ENCODE measurements around the gene NAGA.
"Not testable (repeated sequence)": the region's sequence is repeated elsewhere in the genome, so short reads cannot be mapped to it uniquely, and the experiment has no call there.

NAGA gene

GRCh38 chr22:42070517-42071422 is at the start of gene NAGA:
NAGA (minus strand) TSS chr22:42070812; CDS start chr22:42070297, 515 bp downstream.
- peak; percentile 94 for DNase-seq

- no peak for DNase-seq
These were observed 46.3 kb upstream of the NAGA start for GRCh38 chr22:42116848-42117424.

- DNase-seq, result not testable (repeated sequence)
These were observed 44.8 kb upstream of the NAGA start for GRCh38 chr22:42115420-42115830.

GRCh38 chr22:42114721-42115120 is 44.1 kb upstream of the NAGA start:
- DNase-seq, result no peak

- DNase-seq, result not testable (repeated sequence)
These were observed 42.2 kb upstream of the NAGA start for GRCh38 chr22:42112793-42113192.

- DNase-seq, result no peak
These were observed 41.2 kb upstream of the NAGA start for GRCh38 chr22:42111798-42112197.

- no peak for DNase-seq
These were observed 38.2 kb upstream of the NAGA start for GRCh38 chr22:42108848-42109247.

- DNase-seq, result not testable (repeated sequence)
These were observed 33.8 kb upstream of the NAGA start for GRCh38 chr22:42104332-42104860.

- no peak for DNase-seq
These were observed 30.6 kb upstream of the NAGA start for GRCh38 chr22:42101199-42101598.

GRCh38 chr22:42091455-42091782 is 20.8 kb upstream of the NAGA start:
- DNase-seq, result no peak

- DNase-seq, result peak; percentile 97
These were observed 20.2 kb upstream of the NAGA start, which contains the start of gene NDUFA6 for GRCh38 chr22:42090596-42091454. NDUFA6 (minus strand) TSS chr22:42090772; CDS start chr22:42090744, 28 bp downstream.

GRCh38 chr22:42086051-42086450 is 15.4 kb upstream of the NAGA start:
- no peak for DNase-seq

- no peak for DNase-seq
These were observed 14.3 kb upstream of the NAGA start for GRCh38 chr22:42084874-42085273.

- DNase-seq, result no peak
These were observed 12.5 kb upstream of the NAGA start for GRCh38 chr22:42083119-42083518.

GRCh38 chr22:42080287-42080686 is 9.7 kb upstream of the NAGA start:
- DNase-seq, result no peak

- DNase-seq, result peak; percentile 99
These were observed 9.0 kb upstream of the NAGA start, which contains the start of gene SMDT1 for GRCh38 chr22:42079319-42080251. SMDT1 (plus strand) TSS chr22:42079700; CDS start chr22:42079769, 69 bp downstream.

GRCh38 chr22:42078469-42079318 is 8.1 kb upstream of the NAGA start:
- DNase-seq, result peak; percentile 56

- no peak for DNase-seq
These were observed 7.0 kb upstream of the NAGA start for GRCh38 chr22:42077486-42078125.

- DNase-seq, result no peak
These were observed 6.3 kb upstream of the NAGA start for GRCh38 chr22:42076764-42077485.
